Esophagus muscularis mucosa (tissue), 3 donors: ENCODE data around the gene CD79A.

Experiments used
- CTCF ChIP-seq, 3 experiments: fragments of 200-600 bp in 2 of 3; fragments of 450-650 bp in 1 of 3; sonication (generic) in 2 of 3; IDR thresholded peaks; one replicate each; pipeline ENCODE4 v1.5.1; 2017 to 2019; ENCODE audit warnings: antibody characterized with exemption in 3 of 3, mild to moderate bottlenecking in 2 of 3, moderate library complexity in 1 of 3
- POLR2A ChIP-seq: fragments of 450-650 bp; IDR thresholded peaks from one replicate; pipeline ENCODE4 v1.6.1; 2017; ENCODE audit warnings: antibody characterized with exemption, moderate library complexity, mild to moderate bottlenecking, low read depth

DNA sequence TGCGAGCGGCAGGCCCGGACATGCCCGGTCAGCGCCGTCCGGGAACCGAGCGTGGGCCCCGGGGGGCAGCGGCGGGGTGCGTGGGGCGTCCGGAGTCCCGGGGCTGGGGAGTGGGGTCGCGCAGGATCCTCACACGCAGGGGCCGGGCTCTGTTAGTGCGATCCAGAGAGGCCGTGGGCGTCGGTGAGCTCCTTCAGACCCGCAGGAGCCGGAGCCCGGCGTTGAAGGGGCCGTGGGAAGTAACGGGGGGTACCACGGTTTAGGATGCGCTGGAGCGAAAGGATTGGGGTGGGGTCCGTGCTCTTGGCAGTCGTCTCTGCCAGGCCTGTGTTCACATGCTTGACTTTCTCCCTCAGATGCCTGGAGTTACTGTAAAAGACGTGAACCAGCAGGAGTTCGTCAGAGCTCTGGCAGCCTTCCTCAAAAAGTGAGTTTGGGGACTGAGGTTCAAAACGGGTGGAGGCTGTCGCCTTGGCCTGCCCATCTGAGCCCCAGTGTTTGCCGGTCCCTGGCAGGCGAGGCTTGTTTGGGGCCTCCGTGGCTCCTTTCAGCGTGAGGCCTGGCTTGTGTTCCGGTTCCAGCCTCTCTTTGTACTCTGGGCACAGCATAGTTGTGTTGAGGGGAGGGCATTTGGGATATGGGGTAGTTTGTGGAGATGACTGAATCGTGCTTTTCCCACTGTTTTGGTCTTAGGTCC is 16.5 kb upstream of the CD79A start:
- TF ChIP-seq POLR2A (no peak), CTCF (IDR thresholded peaks at IDR 0.05) (no peak)
